Measurements from ENCODE around the gene COL9A3. TPM values are rescaled to one million over a fixed set of nuclear protein-coding genes. Genes with fewer than 3 reads are reported as not detected.

COL9A3 gene
- total and polyA plus RNA-seq, 11 donors = 0.67 to 6.0 (median 2.0) TPM

DNA sequence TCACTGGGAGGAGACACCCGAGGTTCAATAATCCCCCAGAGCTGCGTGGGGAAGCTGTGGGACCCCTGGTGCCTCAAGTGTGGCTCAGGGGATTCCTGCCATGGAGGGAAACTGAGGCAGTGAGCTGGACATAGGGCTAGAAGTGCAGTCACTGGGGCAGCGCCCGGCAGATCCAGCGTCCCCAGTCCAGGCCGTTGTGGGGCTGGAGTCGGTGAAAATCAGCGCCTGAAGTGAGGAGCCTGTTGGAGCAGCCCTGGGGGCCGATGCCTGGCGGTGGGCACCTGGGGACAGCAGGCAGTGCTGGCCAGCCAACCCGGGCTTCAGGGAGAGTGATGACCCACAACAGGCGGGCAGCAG, 2.2 kb upstream of the COL9A3 start:
- H3K4me1 ChIP-seq = peaks cover 0 to 47% (median 36%) of the 10 kb centered on the region in 12 donors
- peaks cover 4 to 41% (median 37%) of the 10 kb centered on the region in 9 donors for H3K36me3 ChIP-seq
- H3K27me3 ChIP-seq = peaks cover 8 to 44% (median 31%) of the 10 kb centered on the region in 9 donors
- TF ChIP-seq POLR2A (IDR thresholded peaks at IDR 0.05) = no peak
- TF ChIP-seq, protein P1, sequence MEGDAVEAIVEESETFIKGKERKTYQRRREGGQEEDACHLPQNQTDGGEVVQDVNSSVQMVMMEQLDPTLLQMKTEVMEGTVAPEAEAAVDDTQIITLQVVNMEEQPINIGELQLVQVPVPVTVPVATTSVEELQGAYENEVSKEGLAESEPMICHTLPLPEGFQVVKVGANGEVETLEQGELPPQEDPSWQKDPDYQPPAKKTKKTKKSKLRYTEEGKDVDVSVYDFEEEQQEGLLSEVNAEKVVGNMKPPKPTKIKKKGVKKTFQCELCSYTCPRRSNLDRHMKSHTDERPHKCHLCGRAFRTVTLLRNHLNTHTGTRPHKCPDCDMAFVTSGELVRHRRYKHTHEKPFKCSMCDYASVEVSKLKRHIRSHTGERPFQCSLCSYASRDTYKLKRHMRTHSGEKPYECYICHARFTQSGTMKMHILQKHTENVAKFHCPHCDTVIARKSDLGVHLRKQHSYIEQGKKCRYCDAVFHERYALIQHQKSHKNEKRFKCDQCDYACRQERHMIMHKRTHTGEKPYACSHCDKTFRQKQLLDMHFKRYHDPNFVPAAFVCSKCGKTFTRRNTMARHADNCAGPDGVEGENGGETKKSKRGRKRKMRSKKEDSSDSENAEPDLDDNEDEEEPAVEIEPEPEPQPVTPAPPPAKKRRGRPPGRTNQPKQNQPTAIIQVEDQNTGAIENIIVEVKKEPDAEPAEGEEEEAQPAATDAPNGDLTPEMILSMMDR (IDR thresholded peaks at IDR 0.05) = no peak
- H3K4me3 ChIP-seq = no peak overlapping the region
- WGBS, 4 donors = 64 to 79% (median 67%) methylated on average over 9 to 12 of the region's 12 CpGs
- no peaks in the 10 kb centered on the region for H3K9me3 ChIP-seq
- ATAC-seq = no peak
- intact Hi-C loops (cut with DNase I) = no loop called here
- no peak overlapping the region for H3K27ac ChIP-seq
- no peak for DNase-seq

DNA sequence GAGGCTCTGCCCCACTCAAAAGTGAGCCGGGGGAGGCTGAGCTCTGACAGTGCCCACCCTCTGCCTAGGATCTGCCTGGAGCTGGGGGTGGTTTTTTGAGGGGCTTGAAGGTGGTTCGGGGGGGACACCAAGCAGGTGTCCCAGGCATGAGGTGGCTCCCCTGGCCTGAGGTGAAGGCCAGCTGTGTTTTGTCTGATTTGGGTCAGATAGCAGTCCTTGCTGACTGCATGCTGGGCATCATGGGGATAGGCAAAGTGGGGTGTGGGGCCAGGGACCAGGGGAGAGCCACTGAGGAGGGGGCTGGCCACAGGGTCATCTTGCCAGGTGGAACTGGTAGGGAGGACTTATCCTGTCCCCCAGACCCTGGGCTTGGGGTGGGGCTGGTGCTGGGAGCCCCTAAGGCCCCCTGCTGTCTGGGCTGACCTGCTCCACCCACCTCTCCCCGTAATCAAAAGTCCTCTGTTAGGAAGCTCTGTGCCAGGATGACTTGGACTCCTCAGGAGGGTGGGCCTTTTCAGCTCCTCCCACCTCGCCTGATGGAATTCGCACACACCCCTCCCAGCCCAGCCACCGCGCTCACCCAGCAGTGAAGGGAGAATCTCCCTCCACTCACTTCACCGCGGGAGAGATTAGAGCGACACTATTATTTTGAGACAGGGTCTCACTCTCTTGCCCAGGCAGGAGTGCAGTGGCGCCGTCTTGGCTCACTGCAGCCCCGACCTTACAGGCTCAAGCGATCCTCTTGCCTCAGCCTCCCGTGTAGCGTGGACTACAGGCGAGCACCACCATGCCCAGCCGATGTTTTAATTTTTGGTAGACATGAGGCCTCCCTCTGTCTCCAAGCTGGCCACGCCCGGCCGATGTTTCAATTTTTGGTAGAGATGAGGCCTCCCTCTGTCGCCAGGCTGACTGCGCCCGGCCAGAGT, 1.5 kb upstream of the COL9A3 start:
- intact Hi-C loops (cut with DNase I) = no loop called here
- WGBS, 4 donors = 30 to 41% (median 37%) methylated on average over 16 to 24 of the region's 24 CpGs
- Histone ChIP-seq H3K4me1 (peaks cover 0 to 54% (median 40%) of the 10 kb centered on the region in 12 donors), H3K27ac (no peak overlapping the region), H3K4me3 (no peak overlapping the region), H3K36me3 (peaks cover 4 to 35% (median 30%) of the 10 kb centered on the region in 9 donors), H3K9me3 (no peaks in the 10 kb centered on the region), H3K27me3 (peaks cover 8 to 44% (median 31%) of the 10 kb centered on the region in 9 donors)
- ATAC-seq (peak in 1 of 4 donors; percentile 14), DNase-seq (no peak)
- TF ChIP-seq POLR2A (IDR thresholded peaks at IDR 0.05) = no peak
- TF ChIP-seq, protein P1 (IDR thresholded peaks at IDR 0.05) = no peak

DNA sequence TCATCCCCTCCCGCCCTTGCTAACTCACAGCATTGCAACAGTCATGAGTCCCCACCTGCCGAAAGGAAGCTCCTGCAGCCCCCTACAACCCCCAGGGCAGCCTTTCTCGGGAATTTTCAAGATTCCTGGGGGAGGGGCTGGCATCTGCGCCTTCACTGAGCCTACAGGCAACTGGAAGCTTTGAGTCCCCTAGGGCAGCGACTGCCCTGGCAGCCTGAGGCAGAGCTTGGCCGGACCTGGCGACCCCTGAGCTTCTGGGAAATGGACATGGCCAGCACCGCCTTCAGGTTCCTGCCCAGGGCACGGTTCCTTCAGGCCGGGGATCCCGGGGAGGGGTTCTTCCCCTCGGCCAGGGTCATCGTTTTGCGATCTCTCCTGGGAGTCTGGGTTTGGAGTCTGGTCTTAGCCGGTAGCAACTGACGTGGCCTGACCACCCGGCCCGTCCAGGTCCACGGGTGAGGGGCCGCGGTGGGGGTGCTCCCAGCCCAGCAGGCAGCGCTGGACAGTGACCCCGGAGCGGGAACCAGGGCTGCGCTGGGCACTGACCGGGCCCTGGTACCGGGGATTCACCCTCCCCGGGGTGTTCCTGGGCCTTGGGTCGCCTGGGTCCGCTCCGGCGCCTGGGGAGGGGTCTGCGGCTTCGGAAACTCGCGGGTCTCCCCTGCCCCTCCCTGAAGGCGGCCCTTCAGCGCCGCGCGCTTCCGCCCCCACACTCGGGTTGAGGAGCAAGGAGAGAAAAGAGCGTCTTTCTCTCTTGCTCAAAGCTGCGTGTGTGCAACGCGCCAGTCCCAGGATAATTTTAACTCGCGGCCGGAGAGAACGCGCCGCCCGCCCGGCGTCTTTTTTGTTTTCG, 593 bp upstream of the COL9A3 start:
- ATAC-seq = no peak
- TF ChIP-seq POLR2A (IDR thresholded peaks at IDR 0.05) = no peak
- TF ChIP-seq, protein P1 (IDR thresholded peaks at IDR 0.05) = no peak
- Histone ChIP-seq H3K4me1 (peaks cover 0 to 57% (median 40%) of the 10 kb centered on the region in 12 donors), H3K27ac (peak overlapping the region in 2 of 12 donors; percentile 3 to 41), H3K4me3 (peak overlapping the region; percentile 15 to 50 (median 38)), H3K36me3 (peaks cover 0 to 25% (median 21%) of the 10 kb centered on the region in 9 donors), H3K27me3 (peaks cover 8 to 44% (median 31%) of the 10 kb centered on the region in 9 donors), H3K9me3 (no peaks in the 10 kb centered on the region)
- intact Hi-C loops (cut with DNase I) = no loop called here
- no peak for DNase-seq
- WGBS, 4 donors = 3 to 6% (median 4%) methylated on average over 12 to 57 of the region's 57 CpGs
